SJSA1 (cell line): ENCODE results near the gene HNF1B. TPM values are rescaled to one million over a fixed set of nuclear protein-coding genes. Genes with fewer than 3 reads are reported as not detected.
A peak's percentile ranks its signal among the peaks of the same experiment; 100 is the strongest.

Source experiments
- DNase-seq, 2 experiments: peaks; one replicate each; pipeline ENCODE4 v3.0.0-alpha.2; 2015 to 2020; ENCODE audit warnings: low spot score in 2 of 2, low read depth in 1 of 2
- H3K27ac ChIP-seq: fragments of 250-450 bp; sonication (Bioruptor Pico); 2 replicates; pipeline ENCODE4 v1.5.1; 2020; ENCODE audit warnings: mild to moderate bottlenecking, moderate library complexity
- H3K27me3 ChIP-seq: fragments of 250-450 bp; sonication (Bioruptor Pico); replicated peaks from 2 replicates; pipeline ENCODE4 v1.5.1; 2020; ENCODE audit warnings: mild to moderate bottlenecking, moderate library complexity
- H3K36me3 ChIP-seq: fragments of 250-450 bp; sonication (Bioruptor Pico); 2 replicates; pipeline ENCODE4 v1.5.1; 2020; ENCODE audit warnings: mild to moderate bottlenecking
- H3K4me1 ChIP-seq: fragments of 250-450 bp; sonication (Bioruptor Pico); replicated peaks from 2 replicates; pipeline ENCODE4 v1.6.1; 2021; ENCODE audit warnings: mild to moderate bottlenecking
- H3K4me3 ChIP-seq: fragments of 250-450 bp; sonication (Bioruptor Pico); 2 replicates; pipeline ENCODE4 v1.5.1; 2020; ENCODE audit warnings: mild to moderate bottlenecking
- H3K9me3 ChIP-seq: fragments of 250-450 bp; sonication (Bioruptor Pico); replicated peaks from 2 replicates; pipeline ENCODE4 v1.5.1; 2020; ENCODE audit warnings: mild to moderate bottlenecking
- total RNA-seq: library from RNA; depleted of rRNA; stranded (reverse); fragments of >200 nt; shearing (Covaris generic); gene quantifications from 2 replicates; pipeline ENCODE4 v1.2.3, GENCODE V29; 2014; rRNA removed

The HNF1B gene
- total RNA-seq, 1 experiment from 2014 or later: not detected

GRCh38 chr17:37648555-37648954 is 96.3 kb downstream of the HNF1B start:
- Histone ChIP-seq H3K4me3 (no peak overlapping the region), H3K27ac (peak overlapping the region; percentile 70), H3K36me3 (no peaks in the 10 kb centered on the region)

GRCh38 chr17:37647856-37648255 is 97.0 kb downstream of the HNF1B start:
- no peak for DNase-seq
- Histone ChIP-seq H3K4me1 (peaks cover 29% of the 10 kb centered on the region), H3K36me3 (peaks cover 4% of the 10 kb centered on the region; the same call in 1 of the 2 replicates), H3K4me3 (no peak overlapping the region), H3K27ac (peak overlapping the region; percentile 70), H3K27me3 (no peaks in the 10 kb centered on the region), H3K9me3 (no peaks in the 10 kb centered on the region)

More at GRCh38 chr17:37648555-37648954, 96.3 kb downstream of the HNF1B start:
- peak in 1 of 2 experiments; percentile 83 for DNase-seq
- no peaks in the 10 kb centered on the region for H3K27me3 ChIP-seq
- H3K9me3 ChIP-seq: no peaks in the 10 kb centered on the region
- H3K4me1 ChIP-seq: peaks cover 28% of the 10 kb centered on the region

GRCh38 chr17:37643869-37644268 is 101.0 kb downstream of the HNF1B start:
- H3K4me1 ChIP-seq: peaks cover 31% of the 10 kb centered on the region
- H3K9me3 ChIP-seq: no peaks in the 10 kb centered on the region
- H3K27me3 ChIP-seq: no peaks in the 10 kb centered on the region
- peaks cover 32% of the 10 kb centered on the region for H3K36me3 ChIP-seq
- DNase-seq: no peak
- peak overlapping the region; percentile 70 for H3K4me3 ChIP-seq
- peak overlapping the region; percentile 57 for H3K27ac ChIP-seq

GRCh38 chr17:37643118-37643766 is 101.6 kb downstream of the HNF1B start, which contains the start of gene DDX52:
DDX52 (minus strand) TSS chr17:37643446; CDS start chr17:37643420, 26 bp downstream.
- peaks cover 39% of the 10 kb centered on the region for H3K36me3 ChIP-seq
- H3K4me3 ChIP-seq: peak within 1 kb of the TSS; percentile 70
- H3K27me3 ChIP-seq: no peaks in the 10 kb centered on the region
- peaks cover 26% of the 10 kb centered on the region for H3K4me1 ChIP-seq
- H3K9me3 ChIP-seq: no peaks in the 10 kb centered on the region
- DNase-seq: peak; percentile 88 to 89
- H3K27ac ChIP-seq: peak within 1 kb of the TSS; percentile 57

- peaks cover 20% of the 10 kb centered on the region for H3K4me1 ChIP-seq
- peak in 1 of 2 experiments; percentile 9 for DNase-seq
- H3K4me3 ChIP-seq: peak overlapping the region; percentile 70
- H3K27ac ChIP-seq: peak overlapping the region; percentile 57
- H3K36me3 ChIP-seq: peaks cover 44% of the 10 kb centered on the region
- H3K9me3 ChIP-seq: no peaks in the 10 kb centered on the region
- no peaks in the 10 kb centered on the region for H3K27me3 ChIP-seq
These were observed 102.2 kb downstream of the HNF1B start for GRCh38 chr17:37642681-37643080.

- no peaks in the 10 kb centered on the region for H3K27me3 ChIP-seq
- no peak for DNase-seq
- no peaks in the 10 kb centered on the region for H3K9me3 ChIP-seq
- H3K4me1 ChIP-seq: peaks cover 18% of the 10 kb centered on the region
- H3K36me3 ChIP-seq: peaks cover 71% of the 10 kb centered on the region
- no peak overlapping the region for H3K27ac ChIP-seq
- H3K4me3 ChIP-seq: no peak overlapping the region
These were observed 104.8 kb downstream of the HNF1B start for GRCh38 chr17:37640015-37640414.

- Histone ChIP-seq H3K36me3 (peaks cover 77% of the 10 kb centered on the region), H3K4me3 (no peak overlapping the region), H3K9me3 (no peaks in the 10 kb centered on the region), H3K27me3 (no peaks in the 10 kb centered on the region), H3K27ac (no peak overlapping the region), H3K4me1 (peaks cover 14% of the 10 kb centered on the region)
- no peak for DNase-seq
These were observed 106.9 kb downstream of the HNF1B start for GRCh38 chr17:37637956-37638355.

Other genes with a start within 250 kb of the HNF1B start
- gene SYNRG, start 135.6 kb downstream of the HNF1B start, total RNA-seq: 7.1 and 8.3 TPM in 2 replicates
- gene DDX52, start 101.6 kb downstream of the HNF1B start, total RNA-seq: 23.1 and 29.5 TPM in 2 replicates
- not detected in 2 replicates for gene TBC1D3K, start 179.4 kb upstream of the HNF1B start, total RNA-seq
- not detected in 2 replicates for gene TBC1D3L, start 244.0 kb upstream of the HNF1B start, total RNA-seq